NB4 (cell line): ENCODE data around the gene JAKMIP2.

Experiments used
- DNase-seq: peaks from one replicate; pipeline ENCODE4 v3.0.0; 2010; ENCODE audit warnings: low read depth
- H3K4me3 ChIP-seq: one replicate; pipeline ENCODE4 v1.5.1; 2011; ENCODE audit warnings: mild to moderate bottlenecking, low read depth, low read length, moderate library complexity
- MAX ChIP-seq: IDR thresholded peaks from 2 replicates; pipeline ENCODE4 v1.6.1; 2011; ENCODE audit warnings: low read depth, low read length
- MYC ChIP-seq: IDR thresholded peaks from 2 replicates; pipeline ENCODE4 v1.6.1; 2011; ENCODE audit warnings: low read depth, low read length
- POLR2A ChIP-seq: IDR thresholded peaks from 2 replicates; pipeline ENCODE4 v1.6.1; 2011; ENCODE audit warnings: mild to moderate bottlenecking; ENCODE audit not compliant: insufficient read length; ENCODE audit errors: extremely low read depth
- TF ChIP-seq, protein P1 (sequence below): IDR thresholded peaks from one replicate; pipeline ENCODE4 v1.5.1; 2012; ENCODE audit warnings: low read depth, low read length

JAKMIP2 gene

GRCh38 chr5:147633173-147633572 is 149.4 kb downstream of the JAKMIP2 start:
- TF ChIP-seq MYC (no peak), MAX (no peak), POLR2A (no peak)
- TF ChIP-seq, protein P1, sequence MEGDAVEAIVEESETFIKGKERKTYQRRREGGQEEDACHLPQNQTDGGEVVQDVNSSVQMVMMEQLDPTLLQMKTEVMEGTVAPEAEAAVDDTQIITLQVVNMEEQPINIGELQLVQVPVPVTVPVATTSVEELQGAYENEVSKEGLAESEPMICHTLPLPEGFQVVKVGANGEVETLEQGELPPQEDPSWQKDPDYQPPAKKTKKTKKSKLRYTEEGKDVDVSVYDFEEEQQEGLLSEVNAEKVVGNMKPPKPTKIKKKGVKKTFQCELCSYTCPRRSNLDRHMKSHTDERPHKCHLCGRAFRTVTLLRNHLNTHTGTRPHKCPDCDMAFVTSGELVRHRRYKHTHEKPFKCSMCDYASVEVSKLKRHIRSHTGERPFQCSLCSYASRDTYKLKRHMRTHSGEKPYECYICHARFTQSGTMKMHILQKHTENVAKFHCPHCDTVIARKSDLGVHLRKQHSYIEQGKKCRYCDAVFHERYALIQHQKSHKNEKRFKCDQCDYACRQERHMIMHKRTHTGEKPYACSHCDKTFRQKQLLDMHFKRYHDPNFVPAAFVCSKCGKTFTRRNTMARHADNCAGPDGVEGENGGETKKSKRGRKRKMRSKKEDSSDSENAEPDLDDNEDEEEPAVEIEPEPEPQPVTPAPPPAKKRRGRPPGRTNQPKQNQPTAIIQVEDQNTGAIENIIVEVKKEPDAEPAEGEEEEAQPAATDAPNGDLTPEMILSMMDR: no peak
- no peak for DNase-seq
- no peak overlapping the region for H3K4me3 ChIP-seq

GRCh38 chr5:147631428-147632003 is 151.0 kb downstream of the JAKMIP2 start:
- H3K4me3 ChIP-seq: no peak overlapping the region
- no peak for DNase-seq
- TF ChIP-seq MYC: no peak
- no peak for TF ChIP-seq POLR2A
- TF ChIP-seq MAX: no peak
- TF ChIP-seq, protein P1: no peak

GRCh38 chr5:147629196-147629595 is 153.3 kb downstream of the JAKMIP2 start:
- DNase-seq: no peak
- no peak for TF ChIP-seq MYC
- TF ChIP-seq MAX: no peak
- TF ChIP-seq POLR2A: no peak
- TF ChIP-seq, protein P1: no peak
- no peak overlapping the region for H3K4me3 ChIP-seq

GRCh38 chr5:147628058-147628895 is 154.3 kb downstream of the JAKMIP2 start:
- DNase-seq: peak; percentile 65
- no peak overlapping the region for H3K4me3 ChIP-seq
- TF ChIP-seq MYC: no peak
- TF ChIP-seq, protein P1: peak; percentile 73
- TF ChIP-seq MAX: no peak
- TF ChIP-seq POLR2A: no peak

GRCh38 chr5:147626464-147626863 is 156.1 kb downstream of the JAKMIP2 start:
- TF ChIP-seq POLR2A (no peak), MAX (no peak), MYC (no peak)
- TF ChIP-seq, protein P1: no peak
- no peak for DNase-seq
- H3K4me3 ChIP-seq: no peak overlapping the region
